ENCODE data around the gene KIF2A. TPM values are rescaled to one million over a fixed set of nuclear protein-coding genes. Genes with fewer than 3 reads are reported as not detected.

Gene KIF2A
- total and polyA plus RNA-seq, 2 of the 8 experiments (the other 6 are each of a cell fraction or from before 2014, with no cell fraction given) = 18.4 to 97.1 TPM

GRCh38 chr5:62258654-62259053 lies 47.4 kb upstream of the KIF2A start:
- Histone ChIP-seq H3K4ac (replicated peaks; ENCODE audit: insufficient read length, low read depth, low read length) (no peak overlapping the region), H4K20me1 (replicated peaks in 1 of 2; ENCODE audit: control insufficient read depth in 1 of 2, insufficient read depth in 2 of 2, low read length in 2 of 2) (no peaks in the 10 kb centered on the region), H3K79me1 (ENCODE audit: low read depth, low read length) (no peaks in the 10 kb centered on the region), H3K56ac (replicated peaks; ENCODE audit: insufficient read length, low read depth, low read length) (no peak overlapping the region), H3K79me2 (ENCODE audit: control insufficient read depth in 1 of 2, insufficient read depth in 2 of 2, low read length in 2 of 2) (no peaks in the 10 kb centered on the region), H2BK20ac (ENCODE audit: low read length) (no peak overlapping the region), H3K27me3 (replicated peaks in 1 of 4; ENCODE audit: control insufficient read depth in 3 of 4, extremely low read depth in 1 of 4, insufficient read depth in 3 of 4, low read length in 3 of 4) (no peaks in the 10 kb centered on the region), H3K36me3 (ENCODE audit: control insufficient read depth in 2 of 4, insufficient read depth in 4 of 4, low read length in 3 of 4) (no peaks in the 10 kb centered on the region), H2AK5ac (ENCODE audit: low read depth, low read length) (no peak overlapping the region), H3K23me2 (ENCODE audit: low read depth, low read length) (no peaks in the 10 kb centered on the region), H2AFZ (ENCODE audit: low read length) (no peak overlapping the region), H3K27ac (ENCODE audit: low read depth, low read length) (no peak overlapping the region), H4K91ac (replicated peaks; ENCODE audit: insufficient read length, low read length) (no peak overlapping the region), H2BK120ac (replicated peaks; ENCODE audit: low read depth, low read length) (no peak overlapping the region), H3K23ac (ENCODE audit: insufficient read length) (no peak overlapping the region), H2BK5ac (ENCODE audit: low read depth, low read length) (no peak overlapping the region), H4K8ac (ENCODE audit: extremely low read depth, insufficient read depth, low read length) (no peak overlapping the region), H3K4me1 (replicated peaks in 1 of 4; ENCODE audit: control insufficient read depth in 3 of 4, insufficient read depth in 4 of 4, low read length in 3 of 4) (no peaks in the 10 kb centered on the region), H2BK12ac (ENCODE audit: low read depth, low read length) (no peak overlapping the region), H2BK15ac (ENCODE audit: low read length) (no peak overlapping the region), H4K5ac (ENCODE audit: insufficient read length, low read depth, low read length) (no peak overlapping the region), H3K9me3 (ENCODE audit: insufficient read depth in 2 of 2, low read depth in 1 of 2, low read length in 1 of 2) (no peaks in the 10 kb centered on the region), H3K18ac (ENCODE audit: extremely low read depth, low read length) (no peak overlapping the region), H3K9ac (replicated peaks in 1 of 4; ENCODE audit: extremely low read depth in 1 of 4, low read depth in 3 of 4, low read length in 3 of 4) (no peak overlapping the region), H3K14ac (ENCODE audit: insufficient read length) (no peak overlapping the region), H3K4me2 (ENCODE audit: insufficient read depth in 1 of 2, low read depth in 2 of 2, low read length in 2 of 2) (no peak overlapping the region), H3K4me3 (ENCODE audit: extremely low read depth in 1 of 4, insufficient read depth in 2 of 4, low read depth in 3 of 4, low read length in 4 of 4) (no peak overlapping the region)
- POLR2A ChIA-PET (ENCODE audit: partially characterized antibody) = interaction anchor here (1.1 kb wide), 1 partner anchor 145 kb away, joined by 3 read pairs; the partner anchor contains the start of gene DIMT1
- TF ChIP-seq HDAC6 (IDR thresholded peaks at IDR 0.05; ENCODE audit: low read depth, low read length) = no peak
- TF ChIP-seq, protein P1, sequence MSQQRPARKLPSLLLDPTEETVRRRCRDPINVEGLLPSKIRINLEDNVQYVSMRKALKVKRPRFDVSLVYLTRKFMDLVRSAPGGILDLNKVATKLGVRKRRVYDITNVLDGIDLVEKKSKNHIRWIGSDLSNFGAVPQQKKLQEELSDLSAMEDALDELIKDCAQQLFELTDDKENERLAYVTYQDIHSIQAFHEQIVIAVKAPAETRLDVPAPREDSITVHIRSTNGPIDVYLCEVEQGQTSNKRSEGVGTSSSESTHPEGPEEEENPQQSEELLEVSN (IDR thresholded peaks at IDR 0.05) = no peak
- TF ChIP-seq POLR2A (IDR thresholded peaks at IDR 0.05; ENCODE audit: control extremely low read depth in 1 of 2, low read depth in 2 of 2, low read length in 2 of 2) = no peak
- TF ChIP-seq SRF (IDR thresholded peaks at IDR 0.05; ENCODE audit: low read depth, low read length) = no peak
- TF ChIP-seq TAF1 (IDR thresholded peaks at IDR 0.05; ENCODE audit: low read depth, low read length) = no peak
- TF ChIP-seq ASH2L (IDR thresholded peaks at IDR 0.05; ENCODE audit: low read length) = no peak
- no peak for TF ChIP-seq CHD1 (IDR thresholded peaks at IDR 0.05; ENCODE audit: low read depth, low read length)
- FAIRE-seq (no peak), DNase-seq (ENCODE audit: low read depth in 1 of 2, low spot score in 2 of 2) (no peak)
- CTCF ChIA-PET (ENCODE audit: partially characterized antibody) = interaction anchor here (0.9 to 1.2 kb wide), 2 partner anchors 17 to 635 kb away, joined by 3 read pairs; no protein-coding TSS in a partner anchor

All from H1 (cell line).